SK-N-SH (cell line): ENCODE measurements around the gene ZFYVE27. TPM values are rescaled to one million over a fixed set of nuclear protein-coding genes. Genes with fewer than 3 reads are reported as not detected.

Experiments
- CTCF ChIA-PET: fragments of 300-600, 350-600 bp; formaldehyde crosslinking; extraction: SDS; loops from one replicate; lab custom pipeline; 2021; lab: Yijun Ruan, JAX
- POLR2A ChIA-PET: fragments of 350-600 bp; sonication (Branson Sonifier 250); formaldehyde crosslinking; extraction: SDS; loops from one replicate; lab custom pipeline; 2020; ENCODE audit warnings: antibody characterized with exemption, inconsistent platforms; lab: Yijun Ruan, JAX
- DNase-seq: peaks from one replicate; pipeline ENCODE4 v3.0.0; 2012
- H2AFZ ChIP-seq: fragments of 200-600 bp; sonication (generic); 2 replicates; pipeline ENCODE4 v1.8.1; 2016; ENCODE audit warnings: antibody characterized with exemption, mild to moderate bottlenecking, low read depth
- H3F3A ChIP-seq: fragments of 200-600 bp; sonication (generic); replicated peaks from 2 replicates; pipeline ENCODE3; 2016; ENCODE audit warnings: antibody characterized with exemption, mild to moderate bottlenecking; ENCODE audit not compliant: insufficient read depth
- H3K27ac ChIP-seq, 2 experiments: fragments of 200-500 bp in 1 of 2; fragments of 200-600 bp in 1 of 2; sonication (Bioruptor generic) in 1 of 2; sonication (generic), shearing (Covaris generic) in 1 of 2; 2 replicates each; pipeline versions ENCODE4 v1.5.1 to v1.6.1; 2014 to 2016; ENCODE audit warnings: low read depth in 2 of 2, inconsistent platforms in 1 of 2, low read length in 1 of 2, mild to moderate bottlenecking in 1 of 2, mixed read lengths in 1 of 2
- H3K27me3 ChIP-seq: fragments of 200-600 bp; sonication (generic), shearing (Covaris generic); 2 replicates; pipeline ENCODE4 v1.6.1; 2016; ENCODE audit warnings: mixed run types; ENCODE audit not compliant: insufficient read depth
- H3K36me3 ChIP-seq, 2 experiments: fragments of 200-500 bp in 1 of 2; fragments of 200-600 bp in 1 of 2; sonication (Bioruptor generic) in 1 of 2; sonication (generic) in 1 of 2; replicated peaks in 1 of 2; 2 replicates each; pipeline versions ENCODE3 to v1.5.1; 2014 to 2016; ENCODE audit warnings: low read length in 1 of 2, mild to moderate bottlenecking in 1 of 2; ENCODE audit not compliant: insufficient read depth in 2 of 2, control insufficient read depth in 1 of 2
- H3K4me1 ChIP-seq, 2 experiments: fragments of 200-500 bp in 1 of 2; fragments of 200-600 bp in 1 of 2; sonication (Bioruptor generic) in 1 of 2; sonication (generic), shearing (Covaris generic) in 1 of 2; 2 replicates each; pipeline versions ENCODE4 v1.5.1 to v1.6.1; 2014 to 2016; ENCODE audit warnings: low read depth in 1 of 2, low read length in 1 of 2, mixed run types in 1 of 2; ENCODE audit not compliant: insufficient read depth in 2 of 2, control insufficient read depth in 1 of 2
- H3K4me2 ChIP-seq: fragments of 200-600 bp; sonication (generic), shearing (Covaris generic); 2 replicates; pipeline ENCODE4 v1.6.1; 2017; ENCODE audit warnings: mixed run types
- H3K4me3 ChIP-seq, 2 experiments: fragments of 200-500 bp in 1 of 2; fragments of 200-600 bp in 1 of 2; sonication (Bioruptor generic) in 1 of 2; sonication (generic), shearing (Covaris generic) in 1 of 2; 2 replicates each; pipeline versions ENCODE4 v1.5.1 to v1.8.1; 2014 to 2016; ENCODE audit warnings: low read depth in 2 of 2, inconsistent platforms in 1 of 2, low read length in 1 of 2, mild to moderate bottlenecking in 1 of 2, mixed read lengths in 1 of 2, moderate library complexity in 1 of 2
- H3K79me2 ChIP-seq: fragments of 200-600 bp; sonication (generic); 2 replicates; pipeline ENCODE4 v1.8.1; 2017; ENCODE audit warnings: mild to moderate bottlenecking; ENCODE audit not compliant: insufficient read depth
- H3K9ac ChIP-seq: fragments of 200-600 bp; sonication (generic); 2 replicates; pipeline ENCODE4 v1.6.1; 2017; ENCODE audit warnings: mixed run types
- H3K9me2 ChIP-seq: fragments of 200-600 bp; sonication (generic); 2 replicates; pipeline ENCODE4 v1.6.1; 2017; ENCODE audit warnings: mixed run types
- H3K9me3 ChIP-seq: fragments of 200-600 bp; sonication (generic); 2 replicates; pipeline ENCODE4 v1.6.1; 2017; ENCODE audit warnings: mixed run types, mild to moderate bottlenecking, moderate library complexity
- H4K20me1 ChIP-seq: fragments of 200-600 bp; sonication (generic); 2 replicates; pipeline ENCODE4 v1.6.1; 2017; ENCODE audit warnings: mild to moderate bottlenecking, mixed run types; ENCODE audit not compliant: insufficient read depth
- MXI1 ChIP-seq: IDR thresholded peaks from 2 replicates; pipeline ENCODE4 v1.6.1; 2012; ENCODE audit warnings: mild to moderate bottlenecking, low read depth, low read length, improper control_type of control experiment
- RFX5 ChIP-seq: IDR thresholded peaks from 2 replicates; pipeline ENCODE4 v1.6.1; 2012; ENCODE audit warnings: mild to moderate bottlenecking, improper control_type of control experiment, low read length
- WGBS: methylation state at CpG from one replicate; pipeline ENCODE4 v1.1.6; 2017; ENCODE audit warnings: low lambda C conversion rate; 5-methylcytosine and 5-hydroxymethylcytosine counted together
- polyA plus RNA-seq, 3 experiments: library from polyadenylated mRNA; depleted of rRNA; stranded (reverse); fragments of >200 nt; gene quantifications; 2 replicates each; pipeline ENCODE4 v1.2.3, GENCODE V29; 2012
- TF ChIP-seq, protein P1 (sequence below): fragments of 200-600 bp; sonication (generic); IDR thresholded peaks from 2 replicates; pipeline ENCODE4 v1.6.1; 2017; ENCODE audit warnings: antibody characterized with exemption, mild to moderate bottlenecking, moderate library complexity
- TF ChIP-seq, protein P2 (sequence below): IDR thresholded peaks from 2 replicates; pipeline ENCODE4 v1.4.0; 2012; ENCODE audit warnings: low read depth, borderline replicate concordance
- TF ChIP-seq, protein P3 (sequence below): IDR thresholded peaks from 2 replicates; pipeline ENCODE4 v1.4.0; 2012; ENCODE audit warnings: low read depth, borderline replicate concordance
- TF ChIP-seq, protein P4 (sequence below): IDR thresholded peaks from 2 replicates; pipeline ENCODE4 v1.6.1; 2012; ENCODE audit warnings: mild to moderate bottlenecking, low read depth, low read length, moderate library complexity

ZFYVE27 gene
- polyA plus RNA-seq, 1 of the 3 experiments (the other 2 are of a cell fraction), result 30.5 TPM

DNA sequence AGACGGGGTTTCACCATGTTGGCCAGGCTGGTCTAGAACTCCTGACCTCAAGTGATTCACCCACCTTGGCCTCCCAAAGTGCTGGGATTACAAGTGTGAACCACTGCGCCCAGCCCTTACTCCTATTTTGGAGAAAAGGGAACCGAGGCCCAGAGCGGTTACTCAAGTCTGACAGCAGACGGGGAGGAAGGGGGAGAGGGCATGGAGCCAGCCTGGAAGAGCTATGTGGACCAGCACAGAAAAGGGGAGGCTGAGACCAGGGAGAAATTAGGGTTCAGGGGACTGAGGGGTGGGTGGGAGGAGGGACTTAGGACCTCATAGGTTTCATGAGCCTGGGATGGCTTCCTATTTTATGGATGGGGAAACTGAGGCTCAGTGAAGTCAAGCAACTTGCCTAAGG is 33.3 kb downstream of the ZFYVE27 start:
- Histone ChIP-seq H3K36me3 (no peaks in the 10 kb centered on the region), H3K4me1 (peaks cover 0 to 4% of the 10 kb centered on the region in 2 experiments; a peak in 1 of 4 replicates), H3F3A (no peaks in the 10 kb centered on the region), H3K4me2 (no peak overlapping the region), H3K4me3 (no peak overlapping the region), H3K79me2 (no peaks in the 10 kb centered on the region), H3K27me3 (peaks cover 21% of the 10 kb centered on the region; the same call in 1 of the 2 replicates), H2AFZ (no peak overlapping the region), H3K9me2 (no peaks in the 10 kb centered on the region), H3K9ac (no peak overlapping the region), H4K20me1 (no peaks in the 10 kb centered on the region), H3K27ac (no peak overlapping the region), H3K9me3 (no peaks in the 10 kb centered on the region)
- DNase-seq, result no peak
- POLR2A ChIA-PET, result no interaction called here
- CTCF ChIA-PET, result interaction anchor here (0.8 to 5.0 kb wide), 4 partner anchors 11 to 100 kb away, joined by 3 to 37 read pairs (median 4); no protein-coding TSS in a partner anchor
- WGBS, result 89% methylated on average over 5 of the region's 5 CpGs
- TF ChIP-seq, protein P1, sequence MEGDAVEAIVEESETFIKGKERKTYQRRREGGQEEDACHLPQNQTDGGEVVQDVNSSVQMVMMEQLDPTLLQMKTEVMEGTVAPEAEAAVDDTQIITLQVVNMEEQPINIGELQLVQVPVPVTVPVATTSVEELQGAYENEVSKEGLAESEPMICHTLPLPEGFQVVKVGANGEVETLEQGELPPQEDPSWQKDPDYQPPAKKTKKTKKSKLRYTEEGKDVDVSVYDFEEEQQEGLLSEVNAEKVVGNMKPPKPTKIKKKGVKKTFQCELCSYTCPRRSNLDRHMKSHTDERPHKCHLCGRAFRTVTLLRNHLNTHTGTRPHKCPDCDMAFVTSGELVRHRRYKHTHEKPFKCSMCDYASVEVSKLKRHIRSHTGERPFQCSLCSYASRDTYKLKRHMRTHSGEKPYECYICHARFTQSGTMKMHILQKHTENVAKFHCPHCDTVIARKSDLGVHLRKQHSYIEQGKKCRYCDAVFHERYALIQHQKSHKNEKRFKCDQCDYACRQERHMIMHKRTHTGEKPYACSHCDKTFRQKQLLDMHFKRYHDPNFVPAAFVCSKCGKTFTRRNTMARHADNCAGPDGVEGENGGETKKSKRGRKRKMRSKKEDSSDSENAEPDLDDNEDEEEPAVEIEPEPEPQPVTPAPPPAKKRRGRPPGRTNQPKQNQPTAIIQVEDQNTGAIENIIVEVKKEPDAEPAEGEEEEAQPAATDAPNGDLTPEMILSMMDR, result no peak
- TF ChIP-seq, protein P2, sequence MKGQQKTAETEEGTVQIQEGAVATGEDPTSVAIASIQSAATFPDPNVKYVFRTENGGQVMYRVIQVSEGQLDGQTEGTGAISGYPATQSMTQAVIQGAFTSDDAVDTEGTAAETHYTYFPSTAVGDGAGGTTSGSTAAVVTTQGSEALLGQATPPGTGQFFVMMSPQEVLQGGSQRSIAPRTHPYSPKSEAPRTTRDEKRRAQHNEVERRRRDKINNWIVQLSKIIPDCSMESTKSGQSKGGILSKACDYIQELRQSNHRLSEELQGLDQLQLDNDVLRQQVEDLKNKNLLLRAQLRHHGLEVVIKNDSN, result no peak
- TF ChIP-seq, protein P3, sequence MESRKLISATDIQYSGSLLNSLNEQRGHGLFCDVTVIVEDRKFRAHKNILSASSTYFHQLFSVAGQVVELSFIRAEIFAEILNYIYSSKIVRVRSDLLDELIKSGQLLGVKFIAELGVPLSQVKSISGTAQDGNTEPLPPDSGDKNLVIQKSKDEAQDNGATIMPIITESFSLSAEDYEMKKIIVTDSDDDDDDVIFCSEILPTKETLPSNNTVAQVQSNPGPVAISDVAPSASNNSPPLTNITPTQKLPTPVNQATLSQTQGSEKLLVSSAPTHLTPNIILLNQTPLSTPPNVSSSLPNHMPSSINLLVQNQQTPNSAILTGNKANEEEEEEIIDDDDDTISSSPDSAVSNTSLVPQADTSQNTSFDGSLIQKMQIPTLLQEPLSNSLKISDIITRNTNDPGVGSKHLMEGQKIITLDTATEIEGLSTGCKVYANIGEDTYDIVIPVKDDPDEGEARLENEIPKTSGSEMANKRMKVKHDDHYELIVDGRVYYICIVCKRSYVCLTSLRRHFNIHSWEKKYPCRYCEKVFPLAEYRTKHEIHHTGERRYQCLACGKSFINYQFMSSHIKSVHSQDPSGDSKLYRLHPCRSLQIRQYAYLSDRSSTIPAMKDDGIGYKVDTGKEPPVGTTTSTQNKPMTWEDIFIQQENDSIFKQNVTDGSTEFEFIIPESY, result no peak
- TF ChIP-seq MXI1, result no peak
- TF ChIP-seq, protein P4, sequence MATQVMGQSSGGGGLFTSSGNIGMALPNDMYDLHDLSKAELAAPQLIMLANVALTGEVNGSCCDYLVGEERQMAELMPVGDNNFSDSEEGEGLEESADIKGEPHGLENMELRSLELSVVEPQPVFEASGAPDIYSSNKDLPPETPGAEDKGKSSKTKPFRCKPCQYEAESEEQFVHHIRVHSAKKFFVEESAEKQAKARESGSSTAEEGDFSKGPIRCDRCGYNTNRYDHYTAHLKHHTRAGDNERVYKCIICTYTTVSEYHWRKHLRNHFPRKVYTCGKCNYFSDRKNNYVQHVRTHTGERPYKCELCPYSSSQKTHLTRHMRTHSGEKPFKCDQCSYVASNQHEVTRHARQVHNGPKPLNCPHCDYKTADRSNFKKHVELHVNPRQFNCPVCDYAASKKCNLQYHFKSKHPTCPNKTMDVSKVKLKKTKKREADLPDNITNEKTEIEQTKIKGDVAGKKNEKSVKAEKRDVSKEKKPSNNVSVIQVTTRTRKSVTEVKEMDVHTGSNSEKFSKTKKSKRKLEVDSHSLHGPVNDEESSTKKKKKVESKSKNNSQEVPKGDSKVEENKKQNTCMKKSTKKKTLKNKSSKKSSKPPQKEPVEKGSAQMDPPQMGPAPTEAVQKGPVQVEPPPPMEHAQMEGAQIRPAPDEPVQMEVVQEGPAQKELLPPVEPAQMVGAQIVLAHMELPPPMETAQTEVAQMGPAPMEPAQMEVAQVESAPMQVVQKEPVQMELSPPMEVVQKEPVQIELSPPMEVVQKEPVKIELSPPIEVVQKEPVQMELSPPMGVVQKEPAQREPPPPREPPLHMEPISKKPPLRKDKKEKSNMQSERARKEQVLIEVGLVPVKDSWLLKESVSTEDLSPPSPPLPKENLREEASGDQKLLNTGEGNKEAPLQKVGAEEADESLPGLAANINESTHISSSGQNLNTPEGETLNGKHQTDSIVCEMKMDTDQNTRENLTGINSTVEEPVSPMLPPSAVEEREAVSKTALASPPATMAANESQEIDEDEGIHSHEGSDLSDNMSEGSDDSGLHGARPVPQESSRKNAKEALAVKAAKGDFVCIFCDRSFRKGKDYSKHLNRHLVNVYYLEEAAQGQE, result no peak
- no peak for TF ChIP-seq RFX5
